HG02885 (cell line): ENCODE results near the gene HOXC9.
A peak's percentile ranks its signal among the peaks of the same experiment; 100 is the strongest.

Source experiments
- ATAC-seq: cut with Tn5 transposase; IDR thresholded peaks from one replicate; pipeline ENCODE4 v1.9.1; 2021; ENCODE audit warnings: mild to moderate bottlenecking; ENCODE audit not compliant: unreplicated experiment, poor library complexity

HOXC9 gene

GRCh38 chr12:54049108-54049507 is 49.1 kb downstream of the HOXC9 start:
- no peak for ATAC-seq

GRCh38 chr12:54050482-54050810 is 50.5 kb downstream of the HOXC9 start:
- no peak for ATAC-seq

- ATAC-seq, result peak; percentile 26
These were observed 51.3 kb downstream of the HOXC9 start for GRCh38 chr12:54051026-54051842.

GRCh38 chr12:54051874-54052437 is 52.0 kb downstream of the HOXC9 start:
- ATAC-seq, result no peak

GRCh38 chr12:54052438-54053002 is 52.6 kb downstream of the HOXC9 start:
- ATAC-seq, result no peak
